ENCODE measurements around the gene CFAP69.
"Not testable (repeated sequence)": the region's sequence is repeated elsewhere in the genome, so short reads cannot be mapped to it uniquely, and the experiment has no call there.

The CFAP69 gene

GRCh38 chr7:90347759-90348158 is 102.8 kb downstream of the CFAP69 start:
- DNase-seq: no peak

- no peak for DNase-seq
Observed at GRCh38 chr7:90349305-90349704, 104.3 kb downstream of the CFAP69 start.

- DNase-seq: not testable (repeated sequence)
Observed at GRCh38 chr7:90350032-90350431, 105.1 kb downstream of the CFAP69 start.

GRCh38 chr7:90351987-90352386 is 107.0 kb downstream of the CFAP69 start:
- no peak for DNase-seq
